HL-60 (cell line): Measurements from ENCODE around the gene SCYL1.

Experiments
- CTCF ChIP-seq: IDR thresholded peaks from one replicate; pipeline ENCODE4 v1.5.1; 2011; ENCODE audit warnings: low read length, control low read depth, inconsistent platforms; ENCODE audit not compliant: insufficient read depth
- GABPA ChIP-seq: IDR thresholded peaks from 2 replicates; pipeline ENCODE4 v1.6.1; 2012; ENCODE audit warnings: low read depth
- POLR2AphosphoS5 ChIP-seq: IDR thresholded peaks from 2 replicates; pipeline ENCODE4 v1.6.1; 2012; ENCODE audit warnings: low read depth
- REST ChIP-seq: IDR thresholded peaks from 2 replicates; pipeline ENCODE4 v1.6.1; 2012; ENCODE audit warnings: low read depth; ENCODE audit not compliant: insufficient replicate concordance
- SPI1 ChIP-seq: IDR thresholded peaks from 2 replicates; pipeline ENCODE4 v1.6.1; 2012; ENCODE audit warnings: low read depth, mild to moderate bottlenecking, borderline replicate concordance

- peak; percentile 98 for TF ChIP-seq POLR2AphosphoS5
- TF ChIP-seq CTCF: no peak
- peak; percentile 9 for TF ChIP-seq REST
- no peak for TF ChIP-seq GABPA
- no peak; the same call in 1 of the 2 replicates for TF ChIP-seq SPI1
Observed at GRCh38 chr11:65500387-65501185, 24.3 kb upstream of the SCYL1 start.
